Lung (tissue), 12 donors: ENCODE results near the gene LLGL2. TPM values are rescaled to one million over a fixed set of nuclear protein-coding genes. Genes with fewer than 3 reads are reported as not detected.

Source experiments
- ATAC-seq: fragments of 200-7000 bp; cut with Tn5 transposase; one replicate; pipeline ENCODE4 v1.9.1; 2020; ENCODE audit warnings: moderate number of reproducible peaks; ENCODE audit not compliant: insufficient read depth, low FRiP score
- DNase-seq, 3 donors: peaks; one replicate each; pipeline ENCODE4 v3.0.0-alpha.2; 2013 to 2017
- H3K27ac ChIP-seq, 2 donors: one replicate each; pipeline ENCODE4 v1.5.1; 2013; ENCODE audit warnings: mild to moderate bottlenecking in 2 of 2, moderate library complexity in 2 of 2, control low read depth in 1 of 2, inconsistent platforms in 1 of 2, low read depth in 1 of 2, low read length in 1 of 2
- H3K27me3 ChIP-seq, 3 donors: one replicate each; pipeline ENCODE4 v1.5.1; 2013; ENCODE audit warnings: low read length in 2 of 3; ENCODE audit not compliant: control insufficient read depth in 3 of 3, insufficient read depth in 3 of 3
- H3K36me3 ChIP-seq, 4 donors: one replicate each; pipeline ENCODE4 v1.5.1; 2013; ENCODE audit warnings: low read length in 4 of 4, mild to moderate bottlenecking in 1 of 4, moderate library complexity in 1 of 4; ENCODE audit not compliant: control insufficient read depth in 4 of 4, insufficient read depth in 4 of 4
- H3K4me1 ChIP-seq, 5 donors: one replicate each; pipeline ENCODE4 v1.5.1; 2013; ENCODE audit warnings: low read length in 5 of 5, mild to moderate bottlenecking in 2 of 5, moderate library complexity in 1 of 5; ENCODE audit not compliant: control insufficient read depth in 5 of 5, insufficient read depth in 5 of 5
- H3K4me3 ChIP-seq: one replicate; pipeline ENCODE4 v1.5.1; 2013; ENCODE audit warnings: mild to moderate bottlenecking, control low read depth, moderate library complexity
- H3K9ac ChIP-seq, 2 donors: one replicate each; pipeline ENCODE4 v1.5.1; 2013; ENCODE audit warnings: low read length in 2 of 2, control low read depth in 1 of 2; ENCODE audit not compliant: insufficient read depth in 1 of 2
- H3K9me3 ChIP-seq, 4 donors: one replicate each; pipeline ENCODE4 v1.5.1; 2013; ENCODE audit warnings: low read length in 3 of 4, mild to moderate bottlenecking in 1 of 4, moderate library complexity in 1 of 4; ENCODE audit not compliant: control insufficient read depth in 4 of 4, insufficient read depth in 3 of 4
- CTCF ChIP-seq: IDR thresholded peaks from 2 replicates; pipeline ENCODE4 v1.5.1; 2012; ENCODE audit warnings: mild to moderate bottlenecking; ENCODE audit errors: control extremely low read depth, extremely low read depth
- WGBS, 2 donors: extraction: QIAGEN DNeasy Blood & Tissue Kit; methylation state at CpG; one replicate each; pipeline ENCODE4 v1.1.7; 2013; 5-methylcytosine and 5-hydroxymethylcytosine counted together
- polyA plus RNA-seq, 2 donors: library from polyadenylated mRNA; stranded (reverse); fragments of 200-250 nt; gene quantifications; one replicate each; pipeline ENCODE4 v1.2.1, GENCODE V29; 2013
- total RNA-seq, 2 donors: library from RNA; depleted of rRNA in 1 of 2; stranded (reverse); fragments of >200 nt in 1 of 2; gene quantifications; one replicate each; pipeline ENCODE4 v1.2.1, GENCODE V29; 2014 to 2021
- donor health status: control.
- donor health status: control.
- donor health status: Bipolar disorder and iron deficiency.
- donor health status: healthy.
- donor health status: DM: yes; HTN: yes; CAD: no.

LLGL2 gene
- total and polyA plus RNA-seq, 4 donors, result 80.5 to 199 (median 149) TPM

DNA sequence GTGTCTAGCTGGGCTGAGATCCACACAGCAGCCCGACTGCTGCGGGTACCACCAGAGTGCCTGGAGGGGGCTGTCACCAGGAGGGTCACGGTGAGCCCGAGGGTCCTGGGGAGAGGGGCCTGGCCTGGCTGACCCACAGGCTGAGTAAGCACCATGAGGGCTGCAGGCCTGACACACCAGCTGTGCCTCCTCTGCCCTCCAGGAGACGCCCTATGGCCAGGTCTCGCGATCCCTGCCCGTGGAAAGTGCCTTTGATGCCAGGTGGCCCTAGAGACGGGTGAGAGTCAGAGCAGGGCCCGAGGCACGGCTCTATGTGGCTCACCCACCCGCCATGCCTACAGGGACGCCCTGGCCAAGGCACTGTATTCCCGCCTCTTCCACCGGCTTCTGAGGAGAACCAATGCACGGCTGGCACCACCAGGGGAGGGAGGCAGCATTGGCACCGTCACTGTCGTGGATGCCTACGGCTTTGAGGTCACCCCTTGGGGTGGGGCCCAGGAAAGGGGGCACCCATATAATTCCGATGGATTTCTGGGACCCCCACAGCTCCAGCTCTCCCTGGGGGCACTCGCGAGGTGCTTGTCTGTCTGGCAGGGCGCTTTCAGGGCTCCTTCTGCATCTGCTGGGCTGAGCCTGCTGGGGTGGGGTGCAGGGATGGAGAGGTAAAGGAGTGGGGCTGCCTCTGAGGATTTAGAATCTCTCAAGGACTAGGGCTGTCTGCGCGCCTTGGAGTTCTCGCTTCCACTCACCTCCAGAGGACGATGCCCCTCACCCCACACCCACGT is 69.2 kb downstream of the LLGL2 start:
- 81 to 90% methylated on average over 28 of the region's 28 CpGs for WGBS, 2 donors
- DNase-seq (no peak), ATAC-seq (no peak)
- TF ChIP-seq CTCF, result no peak
- Histone ChIP-seq H3K9me3 (no peaks in the 10 kb centered on the region), H3K4me1 (peaks cover 0 to 4% (median 0%) of the 10 kb centered on the region in 5 donors), H3K9ac (no peak overlapping the region), H3K4me3 (no peak overlapping the region), H3K27ac (no peak overlapping the region), H3K27me3 (no peaks in the 10 kb centered on the region), H3K36me3 (peaks cover 0 to 2% (median 0%) of the 10 kb centered on the region in 4 donors)

- no peak overlapping the region for H3K4me3 ChIP-seq
- H3K36me3 ChIP-seq, result peaks cover 0 to 2% (median 0%) of the 10 kb centered on the region in 4 donors
- no peak overlapping the region for H3K27ac ChIP-seq
- ATAC-seq, result no peak
- H3K27me3 ChIP-seq, result no peaks in the 10 kb centered on the region
- DNase-seq, result no peak
- H3K9ac ChIP-seq, result no peak overlapping the region
- 79 to 94% methylated on average over 13 of the region's 13 CpGs for WGBS, 2 donors
- no peak for TF ChIP-seq CTCF
- H3K4me1 ChIP-seq, result no peaks in the 10 kb centered on the region
- no peaks in the 10 kb centered on the region for H3K9me3 ChIP-seq
These were observed 69.9 kb downstream of the LLGL2 start for GRCh38 chr17:75595284-75595919.

GRCh38 chr17:75595920-75596313 is 70.4 kb downstream of the LLGL2 start:
- Histone ChIP-seq H3K9ac (no peak overlapping the region), H3K4me1 (no peaks in the 10 kb centered on the region), H3K27me3 (no peaks in the 10 kb centered on the region), H3K36me3 (peaks cover 0 to 2% (median 0%) of the 10 kb centered on the region in 4 donors), H3K9me3 (no peaks in the 10 kb centered on the region), H3K27ac (no peak overlapping the region), H3K4me3 (no peak overlapping the region)
- TF ChIP-seq CTCF, result no peak
- no peak for DNase-seq
- no peak for ATAC-seq
- 86 to 89% methylated on average over 6 of the region's 6 CpGs for WGBS, 2 donors
